Stimulated activated effector memory CD8-positive, alpha-beta T cell treated with anti-CD3 and anti-CD28 coated beads, Interleukin-12 subunit alpha, Interleukin-12 subunit beta, amount 100 ng/mL, for 72 hours (primary cell): ENCODE measurements around the gene GYS2.

Source experiments
- ATAC-seq: fragments of 150-1000 bp; cut with Tn5 transposase; 2 replicates; pipeline ENCODE4 v1.10.0; 2021
- DNase-seq, 2 donors: peaks; one replicate each; pipeline ENCODE4 v3.0.0; 2021 to 2022; ENCODE audit warnings: low spot score in 2 of 2
- H3K27ac Mint-ChIP-seq: one replicate; pipeline ENCODE4 v1.8.0; 2022; ENCODE audit warnings: mild to moderate bottlenecking, mixed read lengths
- H3K36me3 Mint-ChIP-seq: one replicate; pipeline ENCODE4 v1.8.0; 2022; ENCODE audit warnings: mild to moderate bottlenecking, mixed read lengths
- H3K4me1 Mint-ChIP-seq: one replicate; pipeline ENCODE4 v1.8.0; 2022; ENCODE audit warnings: mixed read lengths
- H3K4me3 Mint-ChIP-seq: one replicate; pipeline ENCODE4 v1.8.0; 2022; ENCODE audit warnings: mild to moderate bottlenecking, mixed read lengths
- H3K9me3 Mint-ChIP-seq: one replicate; pipeline ENCODE4 v1.8.0; 2022; ENCODE audit warnings: mixed read lengths

Gene GYS2

GRCh38 chr12:21518451-21518850, 86.2 kb downstream of the GYS2 start:
- ATAC-seq (no peak), DNase-seq (no peak)
- Mint-ChIP-seq H3K9me3 (no peaks in the 10 kb centered on the region), H3K36me3 (peaks cover 56% of the 10 kb centered on the region), H3K4me1 (no peaks in the 10 kb centered on the region), H3K27ac (no peak overlapping the region), H3K4me3 (no peak overlapping the region)

- H3K9me3 Mint-ChIP-seq: no peaks in the 10 kb centered on the region
These were observed 88.4 kb downstream of the GYS2 start for GRCh38 chr12:21516281-21516680.

GRCh38 chr12:21509768-21510167, 94.9 kb downstream of the GYS2 start:
- H3K4me1 Mint-ChIP-seq: peaks cover 26% of the 10 kb centered on the region
- no peaks in the 10 kb centered on the region for H3K9me3 Mint-ChIP-seq
- peaks cover 78% of the 10 kb centered on the region for H3K36me3 Mint-ChIP-seq
- H3K4me3 Mint-ChIP-seq: peak overlapping the region; percentile 18
- H3K27ac Mint-ChIP-seq: peak overlapping the region; percentile 52
- ATAC-seq (peak; percentile 60), DNase-seq (no peak)

More at GRCh38 chr12:21516281-21516680, 88.4 kb downstream of the GYS2 start:
- ATAC-seq (no peak), DNase-seq (no peak)
- H3K4me1 Mint-ChIP-seq: no peaks in the 10 kb centered on the region
- H3K36me3 Mint-ChIP-seq: peaks cover 78% of the 10 kb centered on the region
- no peak overlapping the region for H3K4me3 Mint-ChIP-seq
- no peak overlapping the region for H3K27ac Mint-ChIP-seq

- DNase-seq (no peak), ATAC-seq (no peak)
- Mint-ChIP-seq H3K4me3 (no peak overlapping the region), H3K4me1 (peaks cover 39% of the 10 kb centered on the region), H3K27ac (no peak overlapping the region), H3K9me3 (no peaks in the 10 kb centered on the region), H3K36me3 (peaks cover 60% of the 10 kb centered on the region)
These were observed 96.8 kb downstream of the GYS2 start for GRCh38 chr12:21507849-21508248.

GRCh38 chr12:21505888-21506287, 98.8 kb downstream of the GYS2 start:
- Mint-ChIP-seq H3K27ac (no peak overlapping the region), H3K9me3 (no peaks in the 10 kb centered on the region), H3K4me3 (no peak overlapping the region), H3K36me3 (peaks cover 46% of the 10 kb centered on the region), H3K4me1 (peaks cover 45% of the 10 kb centered on the region)
- no peak for ATAC-seq
- no peak for DNase-seq

GRCh38 chr12:21502872-21503271, 101.8 kb downstream of the GYS2 start:
- no peak overlapping the region for H3K4me3 Mint-ChIP-seq
- no peak overlapping the region for H3K27ac Mint-ChIP-seq
- peaks cover 32% of the 10 kb centered on the region for H3K36me3 Mint-ChIP-seq
- H3K4me1 Mint-ChIP-seq: peaks cover 26% of the 10 kb centered on the region
- ATAC-seq: no peak
- DNase-seq: no peak
- H3K9me3 Mint-ChIP-seq: no peaks in the 10 kb centered on the region

GRCh38 chr12:21502164-21502496, 102.5 kb downstream of the GYS2 start:
- Mint-ChIP-seq H3K9me3 (no peaks in the 10 kb centered on the region), H3K36me3 (peaks cover 35% of the 10 kb centered on the region), H3K4me1 (peaks cover 24% of the 10 kb centered on the region), H3K27ac (no peak overlapping the region), H3K4me3 (no peak overlapping the region)
- DNase-seq: no peak
- ATAC-seq: peak; percentile 22

GRCh38 chr12:21501258-21502163, 103.1 kb downstream of the GYS2 start, which contains the start of the genes GOLT1B and RECQL:
Gene GOLT1B, plus strand, starts transcription at chr12:21501789. Its CDS starts 135 bp downstream, at chr12:21501924.
Gene RECQL, minus strand, starts transcription at chr12:21501635. Its CDS starts 2,065 bp downstream, at chr12:21499570.
- Mint-ChIP-seq H3K4me3 (no peak within 1 kb of the TSS), H3K9me3 (no peaks in the 10 kb centered on the region), H3K4me1 (peaks cover 24% of the 10 kb centered on the region), H3K36me3 (peaks cover 42% of the 10 kb centered on the region), H3K27ac (no peak within 1 kb of the TSS)
- ATAC-seq (peak; percentile 98), DNase-seq (peak; percentile 68 to 93)

- Mint-ChIP-seq H3K4me3 (no peak overlapping the region), H3K36me3 (peaks cover 44% of the 10 kb centered on the region)
- no peak for ATAC-seq
These were observed 103.8 kb downstream of the GYS2 start for GRCh38 chr12:21500786-21501257.

GRCh38 chr12:21499765-21500164, 104.9 kb downstream of the GYS2 start:
- peaks cover 54% of the 10 kb centered on the region for H3K36me3 Mint-ChIP-seq
- peaks cover 19% of the 10 kb centered on the region for H3K4me1 Mint-ChIP-seq

More at GRCh38 chr12:21500786-21501257, 103.8 kb downstream of the GYS2 start:
- Mint-ChIP-seq H3K9me3 (no peaks in the 10 kb centered on the region), H3K4me1 (peaks cover 24% of the 10 kb centered on the region), H3K27ac (no peak overlapping the region)
- DNase-seq: no peak

More at GRCh38 chr12:21499765-21500164, 104.9 kb downstream of the GYS2 start:
- ATAC-seq: no peak
- no peak overlapping the region for H3K27ac Mint-ChIP-seq
- no peaks in the 10 kb centered on the region for H3K9me3 Mint-ChIP-seq
- no peak overlapping the region for H3K4me3 Mint-ChIP-seq
- no peak for DNase-seq
